ENCODE measurements around the gene CHIA. TPM values are rescaled to one million over a fixed set of nuclear protein-coding genes. Genes with fewer than 3 reads are reported as not detected.

The CHIA gene
- total RNA-seq, 1 experiment from 2014 or later = not detected

GRCh38 chr1:111364690-111365089 is 74.0 kb downstream of the CHIA start:
- no TSS peak for BruUV-seq (replicated peaks)
- H3K27me3 ChIP-seq (ENCODE audit: insufficient read depth, low read length) = peaks cover 19% of the 10 kb centered on the region
- H3K36me3 ChIP-seq (ENCODE audit: control insufficient read depth in 1 of 2, insufficient read depth in 2 of 2, low read length in 2 of 2) = no peaks in the 10 kb centered on the region
- CTCF ChIA-PET = interaction anchor here (1.3 kb wide), 1 partner anchor 35 kb away, joined by 3 read pairs; no protein-coding TSS in a partner anchor
- TF ChIP-seq SRF (IDR thresholded peaks at IDR 0.05; ENCODE audit: low read depth) = peak; percentile 64; the same call in 1 of the 2 replicates
- no peak for TF ChIP-seq SIN3A (IDR thresholded peaks at IDR 0.05; ENCODE audit: low read depth)
- H3K4me2 ChIP-seq (ENCODE audit: low read length) = peak overlapping the region; percentile 33
- H3K27ac ChIP-seq (ENCODE audit: low read depth, low read length) = no peak overlapping the region
- H3K4me1 ChIP-seq (ENCODE audit: control insufficient read depth in 1 of 2, insufficient read depth in 2 of 2, low read length in 2 of 2) = peaks cover 10% of the 10 kb centered on the region in 2 experiments; a peak in 3 of 4 replicates
- no peak overlapping the region for H2AFZ ChIP-seq (ENCODE audit: low read depth, low read length, poor library complexity, severe bottlenecking)
- no peak overlapping the region for H3K4me3 ChIP-seq (replicated peaks in 1 of 2; ENCODE audit: low read depth in 1 of 2, low read length in 2 of 2)
- POLR2A ChIA-PET = no interaction called here
- no peak for ATAC-seq
- H3K9ac ChIP-seq (ENCODE audit: low read length) = no peak overlapping the region
- intact Hi-C loops (cut with micrococcal nuclease) = no loop called here
- H3K79me2 ChIP-seq (ENCODE audit: insufficient read depth, low read length) = no peaks in the 10 kb centered on the region
- no peak for DNase-seq (ENCODE audit: low read depth, low spot score)
- H3K9me3 ChIP-seq (ENCODE audit: control insufficient read depth in 1 of 2, insufficient read depth in 1 of 2, low read depth in 1 of 2, low read length in 2 of 2) = no peaks in the 10 kb centered on the region; a peak in 1 of 4 replicates
- RAD21 ChIA-PET (ENCODE audit: low non-redundant PET in 1 of 2, low total read pairs in 2 of 2, uncharacterized antibody in 2 of 2, unreplicated experiment in 2 of 2) = no interaction called here
- no peaks in the 10 kb centered on the region for H3K9me2 ChIP-seq (ENCODE audit: insufficient read depth)
- no peaks in the 10 kb centered on the region for H4K20me1 ChIP-seq (ENCODE audit: insufficient read depth)

- ChIA-PET RAD21 (ENCODE audit: low non-redundant PET in 1 of 2, low total read pairs in 2 of 2, uncharacterized antibody in 2 of 2, unreplicated experiment in 2 of 2) (no interaction called here), POLR2A (no interaction called here), CTCF (no interaction called here)
- Histone ChIP-seq H2AFZ (ENCODE audit: low read depth, low read length, poor library complexity, severe bottlenecking) (no peak overlapping the region), H3K79me2 (ENCODE audit: insufficient read depth, low read length) (no peaks in the 10 kb centered on the region), H3K9ac (ENCODE audit: low read length) (no peak overlapping the region), H3K4me1 (ENCODE audit: control insufficient read depth in 1 of 2, insufficient read depth in 2 of 2, low read length in 2 of 2) (peaks cover 10% of the 10 kb centered on the region in 2 experiments; a peak in 3 of 4 replicates), H3K27me3 (ENCODE audit: insufficient read depth, low read length) (peaks cover 19% of the 10 kb centered on the region), H3K4me2 (ENCODE audit: low read length) (no peak overlapping the region), H4K20me1 (ENCODE audit: insufficient read depth) (no peaks in the 10 kb centered on the region), H3K9me2 (ENCODE audit: insufficient read depth) (peaks cover 2% of the 10 kb centered on the region; the same call in 1 of the 2 replicates), H3K36me3 (ENCODE audit: control insufficient read depth in 1 of 2, insufficient read depth in 2 of 2, low read length in 2 of 2) (no peaks in the 10 kb centered on the region), H3K4me3 (replicated peaks in 1 of 2; ENCODE audit: low read depth in 1 of 2, low read length in 2 of 2) (no peak overlapping the region), H3K9me3 (ENCODE audit: control insufficient read depth in 1 of 2, insufficient read depth in 1 of 2, low read depth in 1 of 2, low read length in 2 of 2) (no peaks in the 10 kb centered on the region; a peak in 1 of 4 replicates), H3K27ac (ENCODE audit: low read depth, low read length) (no peak overlapping the region)
- BruUV-seq (replicated peaks) = no TSS peak
- no peak for DNase-seq (ENCODE audit: low read depth, low spot score)
- TF ChIP-seq MAX (IDR thresholded peaks at IDR 0.05) (no peak), FOSL1 (IDR thresholded peaks at IDR 0.05; ENCODE audit: low read depth) (no peak), ZFX (IDR thresholded peaks at IDR 0.05) (no peak), POLR2AphosphoS5 (IDR thresholded peaks at IDR 0.05; ENCODE audit: low read depth, low read length) (no peak), POLR2A (IDR thresholded peaks at IDR 0.05; ENCODE audit: borderline replicate concordance, extremely low read depth, insufficient read depth, insufficient read length) (no peak), EZH2phosphoT487 (IDR thresholded peaks at IDR 0.05; ENCODE audit: borderline replicate concordance) (no peak), SRF (IDR thresholded peaks at IDR 0.05; ENCODE audit: low read depth) (no peak), SIN3A (IDR thresholded peaks at IDR 0.05; ENCODE audit: low read depth) (no peak), SP1 (IDR thresholded peaks at IDR 0.05; ENCODE audit: low read depth) (no peak), ZNF274 (IDR thresholded peaks at IDR 0.05; ENCODE audit: low read depth, low read length) (no peak), ATF3 (IDR thresholded peaks at IDR 0.05) (no peak)
- TF ChIP-seq, protein P1, sequence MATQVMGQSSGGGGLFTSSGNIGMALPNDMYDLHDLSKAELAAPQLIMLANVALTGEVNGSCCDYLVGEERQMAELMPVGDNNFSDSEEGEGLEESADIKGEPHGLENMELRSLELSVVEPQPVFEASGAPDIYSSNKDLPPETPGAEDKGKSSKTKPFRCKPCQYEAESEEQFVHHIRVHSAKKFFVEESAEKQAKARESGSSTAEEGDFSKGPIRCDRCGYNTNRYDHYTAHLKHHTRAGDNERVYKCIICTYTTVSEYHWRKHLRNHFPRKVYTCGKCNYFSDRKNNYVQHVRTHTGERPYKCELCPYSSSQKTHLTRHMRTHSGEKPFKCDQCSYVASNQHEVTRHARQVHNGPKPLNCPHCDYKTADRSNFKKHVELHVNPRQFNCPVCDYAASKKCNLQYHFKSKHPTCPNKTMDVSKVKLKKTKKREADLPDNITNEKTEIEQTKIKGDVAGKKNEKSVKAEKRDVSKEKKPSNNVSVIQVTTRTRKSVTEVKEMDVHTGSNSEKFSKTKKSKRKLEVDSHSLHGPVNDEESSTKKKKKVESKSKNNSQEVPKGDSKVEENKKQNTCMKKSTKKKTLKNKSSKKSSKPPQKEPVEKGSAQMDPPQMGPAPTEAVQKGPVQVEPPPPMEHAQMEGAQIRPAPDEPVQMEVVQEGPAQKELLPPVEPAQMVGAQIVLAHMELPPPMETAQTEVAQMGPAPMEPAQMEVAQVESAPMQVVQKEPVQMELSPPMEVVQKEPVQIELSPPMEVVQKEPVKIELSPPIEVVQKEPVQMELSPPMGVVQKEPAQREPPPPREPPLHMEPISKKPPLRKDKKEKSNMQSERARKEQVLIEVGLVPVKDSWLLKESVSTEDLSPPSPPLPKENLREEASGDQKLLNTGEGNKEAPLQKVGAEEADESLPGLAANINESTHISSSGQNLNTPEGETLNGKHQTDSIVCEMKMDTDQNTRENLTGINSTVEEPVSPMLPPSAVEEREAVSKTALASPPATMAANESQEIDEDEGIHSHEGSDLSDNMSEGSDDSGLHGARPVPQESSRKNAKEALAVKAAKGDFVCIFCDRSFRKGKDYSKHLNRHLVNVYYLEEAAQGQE (IDR thresholded peaks at IDR 0.05; ENCODE audit: low read depth) = no peak
- TF ChIP-seq, protein P2, sequence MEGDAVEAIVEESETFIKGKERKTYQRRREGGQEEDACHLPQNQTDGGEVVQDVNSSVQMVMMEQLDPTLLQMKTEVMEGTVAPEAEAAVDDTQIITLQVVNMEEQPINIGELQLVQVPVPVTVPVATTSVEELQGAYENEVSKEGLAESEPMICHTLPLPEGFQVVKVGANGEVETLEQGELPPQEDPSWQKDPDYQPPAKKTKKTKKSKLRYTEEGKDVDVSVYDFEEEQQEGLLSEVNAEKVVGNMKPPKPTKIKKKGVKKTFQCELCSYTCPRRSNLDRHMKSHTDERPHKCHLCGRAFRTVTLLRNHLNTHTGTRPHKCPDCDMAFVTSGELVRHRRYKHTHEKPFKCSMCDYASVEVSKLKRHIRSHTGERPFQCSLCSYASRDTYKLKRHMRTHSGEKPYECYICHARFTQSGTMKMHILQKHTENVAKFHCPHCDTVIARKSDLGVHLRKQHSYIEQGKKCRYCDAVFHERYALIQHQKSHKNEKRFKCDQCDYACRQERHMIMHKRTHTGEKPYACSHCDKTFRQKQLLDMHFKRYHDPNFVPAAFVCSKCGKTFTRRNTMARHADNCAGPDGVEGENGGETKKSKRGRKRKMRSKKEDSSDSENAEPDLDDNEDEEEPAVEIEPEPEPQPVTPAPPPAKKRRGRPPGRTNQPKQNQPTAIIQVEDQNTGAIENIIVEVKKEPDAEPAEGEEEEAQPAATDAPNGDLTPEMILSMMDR (IDR thresholded peaks at IDR 0.05 in 2 of 3, conservative IDR thresholded peaks at IDR 0.05 in 1 of 3; ENCODE audit: borderline replicate concordance in 1 of 3, insufficient read depth in 1 of 3, low read depth in 2 of 3, low read length in 2 of 3) = no peak
- intact Hi-C loops (cut with micrococcal nuclease) = no loop called here
- ATAC-seq = no peak
These were observed 75.6 kb downstream of the CHIA start for GRCh38 chr1:111366256-111366655.

Measured in HCT116 (cell line).